Neural cell (in vitro differentiated cells): ENCODE data around the gene SPON2. TPM values are rescaled to one million over a fixed set of nuclear protein-coding genes. Genes with fewer than 3 reads are reported as not detected.

Experiments used
- H2AFZ ChIP-seq: fragments of 200-600, 300-800 bp; sonication (generic), shearing (Covaris generic); 2 replicates; pipeline ENCODE4 v1.6.0; 2014; ENCODE audit warnings: low read depth, mild to moderate bottlenecking, antibody characterized with exemption, low read length, moderate library complexity
- H3F3A ChIP-seq: fragments of 200-600 bp; shearing (Covaris generic); 2 replicates; pipeline ENCODE4 v1.6.1; 2016; ENCODE audit warnings: mild to moderate bottlenecking, moderate library complexity, mixed read lengths, antibody characterized with exemption, low read length; ENCODE audit not compliant: insufficient read depth, poor library complexity, severe bottlenecking
- H3K27ac ChIP-seq: fragments of 200-600, 300-800 bp; sonication (generic), shearing (Covaris generic); 2 replicates; pipeline ENCODE4 v1.5.1; 2014; ENCODE audit warnings: mild to moderate bottlenecking, low read length, moderate library complexity
- H3K27me3 ChIP-seq: fragments of 300-800, 200-600 bp; sonication (generic), shearing (Covaris generic); 2 replicates; pipeline ENCODE4 v1.6.0; 2014; ENCODE audit warnings: mild to moderate bottlenecking, low read depth, low read length, moderate library complexity; ENCODE audit not compliant: insufficient read depth
- H3K36me3 ChIP-seq: fragments of 300-800, 200-600 bp; sonication (generic), shearing (Covaris generic); 2 replicates; pipeline ENCODE4 v1.5.1; 2014; ENCODE audit warnings: mild to moderate bottlenecking, antibody characterized with exemption, low read length, moderate library complexity; ENCODE audit not compliant: insufficient read depth
- H3K4me2 ChIP-seq: fragments of 300-800, 200-600 bp; sonication (generic), shearing (Covaris generic); 2 replicates; pipeline ENCODE4 v1.6.0; 2014; ENCODE audit warnings: mild to moderate bottlenecking, low read length
- H3K4me3 ChIP-seq: fragments of 300-800, 200-600 bp; sonication (generic), shearing (Covaris generic); 2 replicates; pipeline ENCODE4 v1.5.1; 2014; ENCODE audit warnings: mild to moderate bottlenecking, low read length, moderate library complexity
- H3K79me2 ChIP-seq: fragments of 200-600 bp; shearing (Covaris generic); replicated peaks from 2 replicates; pipeline ENCODE4 v1.6.0; 2014; ENCODE audit warnings: mild to moderate bottlenecking, low read length, moderate library complexity; ENCODE audit not compliant: insufficient read depth
- H3K9ac ChIP-seq: fragments of 300-800, 200-600 bp; sonication (generic), shearing (Covaris generic); 2 replicates; pipeline ENCODE4 v1.6.1; 2016; ENCODE audit warnings: mild to moderate bottlenecking, low read length, mixed read lengths
- H3K9me2 ChIP-seq: fragments of 200-600 bp; shearing (Covaris generic); 2 replicates; pipeline ENCODE4 v1.6.1; 2016; ENCODE audit warnings: mild to moderate bottlenecking, low read length, mixed read lengths; ENCODE audit not compliant: insufficient read depth
- H3K9me3 ChIP-seq: fragments of 200-600, 300-800 bp; sonication (generic), shearing (Covaris generic); 2 replicates; pipeline ENCODE4 v1.6.1; 2016; ENCODE audit warnings: mild to moderate bottlenecking, mixed run types, low read length, moderate library complexity, mixed read lengths
- H4K20me1 ChIP-seq: fragments of 200-600 bp; shearing (Covaris generic); 2 replicates; pipeline ENCODE4 v1.6.1; 2016; ENCODE audit warnings: mild to moderate bottlenecking, mixed run types; ENCODE audit not compliant: insufficient read depth
- CTCF ChIP-seq: fragments of 450-650 bp; IDR thresholded peaks from 2 replicates; pipeline ENCODE4 v1.5.1; 2014; ENCODE audit warnings: antibody characterized with exemption, mild to moderate bottlenecking, moderate library complexity; ENCODE audit not compliant: poor library complexity, severe bottlenecking
- EP300 ChIP-seq: fragments of 450-650 bp; conservative IDR thresholded peaks from 2 replicates; pipeline ENCODE4 v1.6.1; 2014; ENCODE audit warnings: antibody characterized with exemption, mild to moderate bottlenecking, moderate library complexity; ENCODE audit not compliant: poor library complexity, severe bottlenecking
- EZH2 ChIP-seq: fragments of 200-600, 300-800 bp; shearing (Covaris generic), sonication (generic); IDR thresholded peaks from 2 replicates; pipeline ENCODE4 v1.6.1; 2014; ENCODE audit warnings: antibody characterized with exemption, low read length, borderline replicate concordance, mild to moderate bottlenecking; ENCODE audit not compliant: insufficient read depth, poor library complexity, severe bottlenecking
- MXI1 ChIP-seq: fragments of 450-650 bp; conservative IDR thresholded peaks from 2 replicates; pipeline ENCODE4 v1.6.1; 2014; ENCODE audit warnings: antibody characterized with exemption, mild to moderate bottlenecking; ENCODE audit not compliant: poor library complexity, severe bottlenecking
- POLR2AphosphoS5 ChIP-seq: IDR thresholded peaks from 2 replicates; pipeline ENCODE4 v1.6.1; 2012
- RAD21 ChIP-seq: fragments of 450-650 bp; conservative IDR thresholded peaks from 2 replicates; pipeline ENCODE4 v1.6.1; 2014; ENCODE audit warnings: antibody characterized with exemption, mild to moderate bottlenecking, moderate library complexity
- REST ChIP-seq: IDR thresholded peaks from 2 replicates; pipeline ENCODE4 v1.6.1; 2012; ENCODE audit warnings: borderline replicate concordance
- SMC3 ChIP-seq: fragments of 450-650 bp; conservative IDR thresholded peaks from 2 replicates; pipeline ENCODE4 v1.6.1; 2014; ENCODE audit warnings: antibody characterized with exemption, mild to moderate bottlenecking, moderate library complexity; ENCODE audit not compliant: poor library complexity
- TAF1 ChIP-seq: IDR thresholded peaks from 2 replicates; pipeline ENCODE4 v1.6.1; 2012; ENCODE audit warnings: low read depth
- polyA plus RNA-seq: library from polyadenylated mRNA; depleted of rRNA; stranded (reverse); fragments of >200 nt; gene quantifications from 2 replicates; pipeline ENCODE4 v1.2.3, GENCODE V29; 2014

SPON2 gene
- polyA plus RNA-seq, 1 donor from 2014 or later: 0.57 TPM

GRCh38 chr4:1218634-1219565, 46.5 kb upstream of the SPON2 start:
- H3K4me2 ChIP-seq: no peak overlapping the region
- H3K79me2 ChIP-seq: peaks cover 2% of the 10 kb centered on the region
- no peaks in the 10 kb centered on the region for H3K36me3 ChIP-seq
- no peaks in the 10 kb centered on the region for H3K9me2 ChIP-seq
- no peak overlapping the region for H2AFZ ChIP-seq
- no peak overlapping the region for H3K27ac ChIP-seq
- no peaks in the 10 kb centered on the region for H3F3A ChIP-seq
- no peaks in the 10 kb centered on the region for H4K20me1 ChIP-seq
- TF ChIP-seq RAD21 (no peak), TAF1 (no peak), EP300 (no peak), POLR2AphosphoS5 (no peak), MXI1 (no peak)
- no peak overlapping the region for H3K4me3 ChIP-seq
- no peak overlapping the region for H3K9ac ChIP-seq
- no peaks in the 10 kb centered on the region for H3K9me3 ChIP-seq
- H3K27me3 ChIP-seq: no peaks in the 10 kb centered on the region

DNA sequence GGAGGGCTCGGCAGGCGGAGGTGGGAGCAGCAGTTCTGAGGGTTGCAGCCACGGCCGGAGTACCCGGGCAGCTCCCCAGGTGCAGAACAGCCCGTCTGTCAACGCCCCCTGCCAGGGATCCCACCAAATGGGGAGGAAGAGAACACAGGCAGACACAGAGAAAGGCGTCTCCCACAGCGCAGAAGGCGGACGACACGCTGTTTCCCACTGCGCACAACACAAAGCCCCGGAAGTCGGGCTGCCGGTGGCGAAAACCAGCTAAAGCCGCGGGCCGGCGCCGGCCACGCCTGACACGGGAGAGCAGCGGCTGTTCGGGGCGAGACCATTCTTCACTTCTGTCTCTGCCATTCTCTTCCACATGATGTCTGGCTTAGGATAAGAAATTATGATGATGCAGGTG, 45.0 kb upstream of the SPON2 start:
- no peaks in the 10 kb centered on the region for H3K36me3 ChIP-seq
- no peaks in the 10 kb centered on the region for H3F3A ChIP-seq
- no peak for TF ChIP-seq EP300
- TF ChIP-seq TAF1: no peak
- no peak for TF ChIP-seq CTCF
- no peak for TF ChIP-seq REST
- no peak for TF ChIP-seq RAD21
- no peak for TF ChIP-seq POLR2AphosphoS5
- no peak for TF ChIP-seq MXI1
- no peak for TF ChIP-seq EZH2
- TF ChIP-seq SMC3: no peak
- no peaks in the 10 kb centered on the region for H3K9me2 ChIP-seq
- H4K20me1 ChIP-seq: no peaks in the 10 kb centered on the region
- H3K4me3 ChIP-seq: no peak overlapping the region
- H3K4me2 ChIP-seq: no peak overlapping the region
- H3K79me2 ChIP-seq: peaks cover 2% of the 10 kb centered on the region
- no peak overlapping the region for H3K9ac ChIP-seq
- H3K9me3 ChIP-seq: no peaks in the 10 kb centered on the region
- H2AFZ ChIP-seq: no peak overlapping the region
- no peaks in the 10 kb centered on the region for H3K27me3 ChIP-seq
- no peak overlapping the region for H3K27ac ChIP-seq
